Spinal cord (tissue), 10 donors: ENCODE measurements around the gene HNMT. TPM values are rescaled to one million over a fixed set of nuclear protein-coding genes. Genes with fewer than 3 reads are reported as not detected.

Experiments
- DNase-seq, 6 donors: peaks; one replicate each; pipeline versions ENCODE4 v3.0.0 to v3.0.0-alpha.2; 2013 to 2015; ENCODE audit warnings: low spot score in 6 of 6, low read depth in 4 of 6
- H3K27ac ChIP-seq: one replicate; pipeline ENCODE4 v1.5.1; 2013; ENCODE audit warnings: low read depth, low read length, control low read depth
- H3K27me3 ChIP-seq: one replicate; pipeline ENCODE4 v1.6.1; 2013; ENCODE audit warnings: low read length; ENCODE audit not compliant: control insufficient read depth, insufficient read depth
- H3K36me3 ChIP-seq: one replicate; pipeline ENCODE4 v1.6.1; 2013; ENCODE audit warnings: low read length; ENCODE audit not compliant: control insufficient read depth, insufficient read depth
- H3K4me1 ChIP-seq: one replicate; pipeline ENCODE4 v1.6.1; 2013; ENCODE audit warnings: low read length; ENCODE audit not compliant: control insufficient read depth, insufficient read depth
- H3K4me3 ChIP-seq: one replicate; pipeline ENCODE4 v1.5.1; 2013; ENCODE audit warnings: low read depth, low read length, control low read depth
- H3K9me3 ChIP-seq: one replicate; pipeline ENCODE4 v1.6.1; 2013; ENCODE audit warnings: low read length; ENCODE audit not compliant: control insufficient read depth, insufficient read depth
- WGBS: methylation state at CpG from one replicate; pipeline ENCODE4 v1.1.5; 2013; ENCODE audit warnings: missing lambda C conversion rate; ENCODE audit not compliant: insufficient coverage; 5-methylcytosine and 5-hydroxymethylcytosine counted together
- polyA plus RNA-seq, 2 donors: library from polyadenylated mRNA; unstranded; fragments of 120-200 nt; gene quantifications; one replicate each; pipeline ENCODE4 v1.2.1, GENCODE V29; 2013; ENCODE audit not compliant: insufficient read length in 2 of 2
- total RNA-seq, 2 donors: library from RNA; depleted of rRNA in 1 of 2; stranded (reverse); fragments of 120-200 nt in 1 of 2; fragments of >200 nt in 1 of 2; gene quantifications; one replicate each; pipeline versions ENCODE4 v1.2.3 to v1.2.4, GENCODE V29; 2013 to 2014
- donor health status: healthy.

Gene HNMT
- total and polyA plus RNA-seq, 4 donors, result 29.0 to 158 (median 49.1) TPM

- H3K27me3 ChIP-seq, result no peaks in the 10 kb centered on the region
- no peaks in the 10 kb centered on the region for H3K9me3 ChIP-seq
- H3K36me3 ChIP-seq, result no peaks in the 10 kb centered on the region
- no peak overlapping the region for H3K4me3 ChIP-seq
- no peak for DNase-seq
- H3K4me1 ChIP-seq, result no peaks in the 10 kb centered on the region
- no peak overlapping the region for H3K27ac ChIP-seq
- 63% methylated on average over 4 of the region's 9 CpGs for WGBS
Observed at GRCh38 chr2:137952586-137953129, 11.6 kb upstream of the HNMT start.

- no peak overlapping the region for H3K4me3 ChIP-seq
- peak in 1 of 6 donors; percentile 26 for DNase-seq
- no peaks in the 10 kb centered on the region for H3K4me1 ChIP-seq
- H3K9me3 ChIP-seq, result no peaks in the 10 kb centered on the region
- H3K36me3 ChIP-seq, result no peaks in the 10 kb centered on the region
- H3K27me3 ChIP-seq, result no peaks in the 10 kb centered on the region
- 34% methylated on average over 2 of the region's 2 CpGs for WGBS
- no peak overlapping the region for H3K27ac ChIP-seq
Observed at GRCh38 chr2:137955536-137955935, 8.7 kb upstream of the HNMT start.

- Histone ChIP-seq H3K4me1 (no peaks in the 10 kb centered on the region), H3K27ac (no peak overlapping the region), H3K27me3 (no peaks in the 10 kb centered on the region), H3K36me3 (no peaks in the 10 kb centered on the region), H3K9me3 (no peaks in the 10 kb centered on the region), H3K4me3 (no peak overlapping the region)
- DNase-seq, result no peak
- WGBS, result no CpG with 5 or more reads among the region's 1 CpG
Observed at GRCh38 chr2:137957033-137957432, 7.2 kb upstream of the HNMT start.

GRCh38 chr2:137959166-137959565 lies 5.1 kb upstream of the HNMT start:
- no peak overlapping the region for H3K27ac ChIP-seq
- no CpG with 5 or more reads among the region's 1 CpG for WGBS

GRCh38 chr2:137960223-137960622 lies 4.0 kb upstream of the HNMT start:
- Histone ChIP-seq H3K9me3 (no peaks in the 10 kb centered on the region), H3K36me3 (no peaks in the 10 kb centered on the region), H3K27me3 (no peaks in the 10 kb centered on the region), H3K4me1 (peaks cover 6% of the 10 kb centered on the region), H3K27ac (no peak overlapping the region), H3K4me3 (no peak overlapping the region)
- DNase-seq, result no peak
- WGBS, result 98% methylated on average over 3 of the region's 4 CpGs

More at GRCh38 chr2:137959166-137959565, 5.1 kb upstream of the HNMT start:
- Histone ChIP-seq H3K27me3 (no peaks in the 10 kb centered on the region), H3K36me3 (no peaks in the 10 kb centered on the region), H3K4me1 (peaks cover 3% of the 10 kb centered on the region), H3K9me3 (no peaks in the 10 kb centered on the region), H3K4me3 (no peak overlapping the region)
- DNase-seq, result no peak

GRCh38 chr2:137961602-137962001 lies 2.7 kb upstream of the HNMT start:
- Histone ChIP-seq H3K27me3 (no peaks in the 10 kb centered on the region), H3K9me3 (no peaks in the 10 kb centered on the region), H3K4me3 (no peak overlapping the region), H3K4me1 (peaks cover 6% of the 10 kb centered on the region), H3K27ac (no peak overlapping the region), H3K36me3 (no peaks in the 10 kb centered on the region)
- DNase-seq, result no peak

GRCh38 chr2:137963535-137964065 lies 673 bp upstream of the HNMT start:
- no peaks in the 10 kb centered on the region for H3K27me3 ChIP-seq
- H3K4me1 ChIP-seq, result peaks cover 6% of the 10 kb centered on the region
- 73% methylated on average over 3 of the region's 9 CpGs for WGBS
- H3K27ac ChIP-seq, result peak overlapping the region; percentile 57
- no peaks in the 10 kb centered on the region for H3K36me3 ChIP-seq
- no peaks in the 10 kb centered on the region for H3K9me3 ChIP-seq
- peak overlapping the region; percentile 48 for H3K4me3 ChIP-seq
- no peak for DNase-seq

GRCh38 chr2:137964859-137965459 lies 686 bp downstream of the HNMT start:
- no peaks in the 10 kb centered on the region for H3K9me3 ChIP-seq
- H3K27ac ChIP-seq, result peak overlapping the region; percentile 57
- peaks cover 6% of the 10 kb centered on the region for H3K4me1 ChIP-seq
- H3K36me3 ChIP-seq, result no peaks in the 10 kb centered on the region
- no peaks in the 10 kb centered on the region for H3K27me3 ChIP-seq
- H3K4me3 ChIP-seq, result peak overlapping the region; percentile 48
- WGBS, result no CpG with 5 or more reads among the region's 3 CpGs
- peak in 3 of 6 donors; percentile 5 to 62 (median 18) for DNase-seq

GRCh38 chr2:137966043-137966442 lies 1.8 kb downstream of the HNMT start:
- H3K27ac ChIP-seq, result no peak overlapping the region
- no peak overlapping the region for H3K4me3 ChIP-seq
- H3K4me1 ChIP-seq, result peaks cover 6% of the 10 kb centered on the region
- H3K27me3 ChIP-seq, result no peaks in the 10 kb centered on the region
- no peaks in the 10 kb centered on the region for H3K36me3 ChIP-seq
- no CpG with 5 or more reads among the region's 3 CpGs for WGBS
- H3K9me3 ChIP-seq, result no peaks in the 10 kb centered on the region
- no peak for DNase-seq

GRCh38 chr2:137967042-137967441 lies 2.8 kb downstream of the HNMT start:
- Histone ChIP-seq H3K9me3 (no peaks in the 10 kb centered on the region), H3K27me3 (no peaks in the 10 kb centered on the region), H3K4me3 (no peak overlapping the region), H3K36me3 (no peaks in the 10 kb centered on the region), H3K4me1 (peaks cover 6% of the 10 kb centered on the region), H3K27ac (no peak overlapping the region)
- whole genome bisulfite sequencing, result 100% methylated on average over 2 of the region's 7 CpGs
- DNase-seq, result no peak
